Karpas-422 (cell line): Measurements from ENCODE around the gene SPAG6. TPM values are rescaled to one million over a fixed set of nuclear protein-coding genes. Genes with fewer than 3 reads are reported as not detected.

Source experiments
- DNase-seq: peaks from one replicate; pipeline ENCODE4 v3.0.0-alpha.2; 2015
- H2AFZ ChIP-seq: fragments of 200-600 bp; sonication (generic); 2 replicates; pipeline ENCODE4 v1.6.1; 2014; ENCODE audit warnings: antibody characterized with exemption, low read length, mixed read lengths
- H3K27ac ChIP-seq: fragments of 200-600 bp; sonication (generic); 2 replicates; pipeline ENCODE4 v1.5.1; 2014; ENCODE audit warnings: mild to moderate bottlenecking, low read length, moderate library complexity
- H3K27me3 ChIP-seq: fragments of 200-600 bp; sonication (generic); 2 replicates; pipeline ENCODE4 v1.6.1; 2014; ENCODE audit warnings: low read length, mixed read lengths
- H3K36me3 ChIP-seq: fragments of 200-600 bp; sonication (generic); 2 replicates; pipeline ENCODE4 v1.6.1; 2014; ENCODE audit warnings: low read length, mixed read lengths; ENCODE audit not compliant: insufficient read depth
- H3K4me1 ChIP-seq: fragments of 200-600 bp; sonication (generic); 2 replicates; pipeline ENCODE4 v1.6.1; 2014; ENCODE audit warnings: mild to moderate bottlenecking, low read length, mixed read lengths
- H3K4me2 ChIP-seq: fragments of 200-600 bp; sonication (generic); 2 replicates; pipeline ENCODE4 v1.6.1; 2014; ENCODE audit warnings: low read length, low read depth, mild to moderate bottlenecking; ENCODE audit not compliant: poor library complexity, severe bottlenecking
- H3K4me3 ChIP-seq: fragments of 200-600 bp; sonication (generic); 2 replicates; pipeline ENCODE4 v1.5.1; 2014; ENCODE audit warnings: mild to moderate bottlenecking, antibody characterized with exemption, low read length, mixed read lengths
- H3K79me2 ChIP-seq: fragments of 200-600 bp; sonication (generic); 2 replicates; pipeline ENCODE4 v1.6.1; 2014; ENCODE audit warnings: mild to moderate bottlenecking, low read length, mixed read lengths
- H3K9ac ChIP-seq: fragments of 200-600 bp; sonication (generic); 2 replicates; pipeline ENCODE4 v1.6.0; 2014; ENCODE audit warnings: low read length
- H3K9me2 ChIP-seq: fragments of 200-600 bp; sonication (generic), shearing (Covaris generic); replicated peaks from 2 replicates; pipeline ENCODE4 v1.6.0; 2014; ENCODE audit warnings: mild to moderate bottlenecking, low read length, moderate library complexity; ENCODE audit not compliant: insufficient read depth
- H3K9me3 ChIP-seq: fragments of 300-700, 200-600 bp; sonication (generic); 2 replicates; pipeline ENCODE4 v1.6.1; 2014; ENCODE audit warnings: low read length, mixed read lengths
- H4K20me1 ChIP-seq: fragments of 200-600 bp; sonication (generic); 2 replicates; pipeline ENCODE4 v1.6.1; 2014; ENCODE audit warnings: mild to moderate bottlenecking, antibody characterized with exemption, low read length, low read depth; ENCODE audit not compliant: insufficient read depth
- total RNA-seq: library from RNA; depleted of rRNA; stranded (reverse); fragments of >200 nt; shearing (Covaris generic); gene quantifications from 2 replicates; pipeline ENCODE4 v1.2.3, GENCODE V29; 2014; ENCODE audit warnings: low replicate concordance

Gene SPAG6
- total RNA-seq, 1 experiment from 2014 or later, result not detected

- Histone ChIP-seq H3K9me2 (no peaks in the 10 kb centered on the region), H2AFZ (no peak overlapping the region), H3K4me1 (no peaks in the 10 kb centered on the region), H3K27ac (no peak overlapping the region), H3K9ac (no peak overlapping the region), H3K4me2 (no peak overlapping the region), H3K9me3 (no peaks in the 10 kb centered on the region), H3K79me2 (no peaks in the 10 kb centered on the region), H3K27me3 (no peaks in the 10 kb centered on the region), H4K20me1 (no peaks in the 10 kb centered on the region), H3K36me3 (no peaks in the 10 kb centered on the region), H3K4me3 (no peak overlapping the region)
- no peak for DNase-seq
Measured at GRCh38 chr10:22429146-22429545, 83.8 kb downstream of the SPAG6 start.

GRCh38 chr10:22429981-22430421 is 84.7 kb downstream of the SPAG6 start:
- H3K9me3 ChIP-seq, result no peaks in the 10 kb centered on the region
- H3K79me2 ChIP-seq, result no peaks in the 10 kb centered on the region
- no peak overlapping the region for H2AFZ ChIP-seq
- H3K36me3 ChIP-seq, result no peaks in the 10 kb centered on the region
- no peaks in the 10 kb centered on the region for H3K9me2 ChIP-seq
- H3K4me1 ChIP-seq, result no peaks in the 10 kb centered on the region
- H3K27ac ChIP-seq, result no peak overlapping the region
- no peak overlapping the region for H3K4me2 ChIP-seq
- no peak overlapping the region for H3K9ac ChIP-seq
- no peaks in the 10 kb centered on the region for H3K27me3 ChIP-seq
- no peak overlapping the region for H3K4me3 ChIP-seq
- no peaks in the 10 kb centered on the region for H4K20me1 ChIP-seq
- no peak for DNase-seq

- no peak for DNase-seq
- H3K9me3 ChIP-seq, result no peaks in the 10 kb centered on the region
- H3K9ac ChIP-seq, result no peak overlapping the region
- H3K4me3 ChIP-seq, result no peak overlapping the region
- H4K20me1 ChIP-seq, result no peaks in the 10 kb centered on the region
- H3K36me3 ChIP-seq, result no peaks in the 10 kb centered on the region
- no peak overlapping the region for H2AFZ ChIP-seq
- no peaks in the 10 kb centered on the region for H3K9me2 ChIP-seq
- H3K27me3 ChIP-seq, result no peaks in the 10 kb centered on the region
- no peak overlapping the region for H3K27ac ChIP-seq
- no peaks in the 10 kb centered on the region for H3K79me2 ChIP-seq
- no peak overlapping the region for H3K4me2 ChIP-seq
- peaks cover 17% of the 10 kb centered on the region for H3K4me1 ChIP-seq
Measured at GRCh38 chr10:22433875-22434274, 88.6 kb downstream of the SPAG6 start.

GRCh38 chr10:22434521-22434920 is 89.2 kb downstream of the SPAG6 start:
- no peaks in the 10 kb centered on the region for H4K20me1 ChIP-seq
- H3K36me3 ChIP-seq, result no peaks in the 10 kb centered on the region
- peaks cover 17% of the 10 kb centered on the region for H3K4me1 ChIP-seq
- no peak overlapping the region for H3K4me3 ChIP-seq
- H2AFZ ChIP-seq, result no peak overlapping the region
- no peaks in the 10 kb centered on the region for H3K27me3 ChIP-seq
- H3K4me2 ChIP-seq, result no peak overlapping the region
- H3K27ac ChIP-seq, result no peak overlapping the region
- H3K9me2 ChIP-seq, result no peaks in the 10 kb centered on the region
- H3K9ac ChIP-seq, result no peak overlapping the region
- no peaks in the 10 kb centered on the region for H3K79me2 ChIP-seq
- no peaks in the 10 kb centered on the region for H3K9me3 ChIP-seq
- DNase-seq, result no peak

- H3K9ac ChIP-seq, result no peak overlapping the region
- H3K27ac ChIP-seq, result no peak overlapping the region
- H3K79me2 ChIP-seq, result no peaks in the 10 kb centered on the region
- H2AFZ ChIP-seq, result no peak overlapping the region
- H3K9me2 ChIP-seq, result no peaks in the 10 kb centered on the region
- no peaks in the 10 kb centered on the region for H3K9me3 ChIP-seq
- peaks cover 17% of the 10 kb centered on the region for H3K4me1 ChIP-seq
- no peaks in the 10 kb centered on the region for H3K27me3 ChIP-seq
- no peak for DNase-seq
- H4K20me1 ChIP-seq, result no peaks in the 10 kb centered on the region
- no peak overlapping the region for H3K4me3 ChIP-seq
- no peak overlapping the region for H3K4me2 ChIP-seq
- H3K36me3 ChIP-seq, result no peaks in the 10 kb centered on the region
Measured at GRCh38 chr10:22435650-22436049, 90.4 kb downstream of the SPAG6 start.

GRCh38 chr10:22436526-22436892 is 91.2 kb downstream of the SPAG6 start:
- H3K4me1 ChIP-seq, result peaks cover 17% of the 10 kb centered on the region
- DNase-seq, result no peak
- H3K27me3 ChIP-seq, result no peaks in the 10 kb centered on the region
- peak overlapping the region; percentile 75; the same call in 1 of the 2 replicates for H2AFZ ChIP-seq
- H3K9me3 ChIP-seq, result no peaks in the 10 kb centered on the region
- H3K79me2 ChIP-seq, result no peaks in the 10 kb centered on the region
- no peaks in the 10 kb centered on the region for H3K36me3 ChIP-seq
- H3K4me2 ChIP-seq, result peak overlapping the region; percentile 72
- H4K20me1 ChIP-seq, result no peaks in the 10 kb centered on the region
- H3K9me2 ChIP-seq, result no peaks in the 10 kb centered on the region
- H3K4me3 ChIP-seq, result peak overlapping the region; percentile 70
- peak overlapping the region; percentile 56; the same call in 1 of the 2 replicates for H3K9ac ChIP-seq
- no peak overlapping the region for H3K27ac ChIP-seq

GRCh38 chr10:22436893-22437619 is 91.8 kb downstream of the SPAG6 start:
- Histone ChIP-seq H3K4me1 (peaks cover 17% of the 10 kb centered on the region), H3K9ac (peak overlapping the region; percentile 56), H3K9me2 (no peaks in the 10 kb centered on the region), H2AFZ (peak overlapping the region; percentile 75), H3K4me2 (peak overlapping the region; percentile 72), H3K9me3 (no peaks in the 10 kb centered on the region), H3K27ac (no peak overlapping the region), H3K79me2 (no peaks in the 10 kb centered on the region), H3K4me3 (peak overlapping the region; percentile 70), H4K20me1 (no peaks in the 10 kb centered on the region), H3K27me3 (no peaks in the 10 kb centered on the region), H3K36me3 (no peaks in the 10 kb centered on the region)
- DNase-seq, result peak; percentile 82

GRCh38 chr10:22437620-22438588 is 92.6 kb downstream of the SPAG6 start:
- H3K4me1 ChIP-seq, result peaks cover 17% of the 10 kb centered on the region
- no peaks in the 10 kb centered on the region for H3K79me2 ChIP-seq
- peak overlapping the region; percentile 70 for H3K4me3 ChIP-seq
- no peaks in the 10 kb centered on the region for H3K36me3 ChIP-seq
- no peak overlapping the region for H3K27ac ChIP-seq
- H3K9me3 ChIP-seq, result no peaks in the 10 kb centered on the region
- no peaks in the 10 kb centered on the region for H4K20me1 ChIP-seq
- H3K9ac ChIP-seq, result peak overlapping the region; percentile 56
- no peak for DNase-seq
- H3K27me3 ChIP-seq, result no peaks in the 10 kb centered on the region
- peak overlapping the region; percentile 75 for H2AFZ ChIP-seq
- H3K4me2 ChIP-seq, result peak overlapping the region; percentile 72
- H3K9me2 ChIP-seq, result no peaks in the 10 kb centered on the region
